Measurements from ENCODE around the gene UXS1. TPM values are rescaled to one million over a fixed set of nuclear protein-coding genes. Genes with fewer than 3 reads are reported as not detected.

Gene UXS1
- total and polyA plus RNA-seq, 9 of the 15 experiments (the other 6 are each of a cell fraction or from before 2014, with no cell fraction given), result 5.8 to 25.8 (median 15.0) TPM

- TF ChIP-seq, protein P1, sequence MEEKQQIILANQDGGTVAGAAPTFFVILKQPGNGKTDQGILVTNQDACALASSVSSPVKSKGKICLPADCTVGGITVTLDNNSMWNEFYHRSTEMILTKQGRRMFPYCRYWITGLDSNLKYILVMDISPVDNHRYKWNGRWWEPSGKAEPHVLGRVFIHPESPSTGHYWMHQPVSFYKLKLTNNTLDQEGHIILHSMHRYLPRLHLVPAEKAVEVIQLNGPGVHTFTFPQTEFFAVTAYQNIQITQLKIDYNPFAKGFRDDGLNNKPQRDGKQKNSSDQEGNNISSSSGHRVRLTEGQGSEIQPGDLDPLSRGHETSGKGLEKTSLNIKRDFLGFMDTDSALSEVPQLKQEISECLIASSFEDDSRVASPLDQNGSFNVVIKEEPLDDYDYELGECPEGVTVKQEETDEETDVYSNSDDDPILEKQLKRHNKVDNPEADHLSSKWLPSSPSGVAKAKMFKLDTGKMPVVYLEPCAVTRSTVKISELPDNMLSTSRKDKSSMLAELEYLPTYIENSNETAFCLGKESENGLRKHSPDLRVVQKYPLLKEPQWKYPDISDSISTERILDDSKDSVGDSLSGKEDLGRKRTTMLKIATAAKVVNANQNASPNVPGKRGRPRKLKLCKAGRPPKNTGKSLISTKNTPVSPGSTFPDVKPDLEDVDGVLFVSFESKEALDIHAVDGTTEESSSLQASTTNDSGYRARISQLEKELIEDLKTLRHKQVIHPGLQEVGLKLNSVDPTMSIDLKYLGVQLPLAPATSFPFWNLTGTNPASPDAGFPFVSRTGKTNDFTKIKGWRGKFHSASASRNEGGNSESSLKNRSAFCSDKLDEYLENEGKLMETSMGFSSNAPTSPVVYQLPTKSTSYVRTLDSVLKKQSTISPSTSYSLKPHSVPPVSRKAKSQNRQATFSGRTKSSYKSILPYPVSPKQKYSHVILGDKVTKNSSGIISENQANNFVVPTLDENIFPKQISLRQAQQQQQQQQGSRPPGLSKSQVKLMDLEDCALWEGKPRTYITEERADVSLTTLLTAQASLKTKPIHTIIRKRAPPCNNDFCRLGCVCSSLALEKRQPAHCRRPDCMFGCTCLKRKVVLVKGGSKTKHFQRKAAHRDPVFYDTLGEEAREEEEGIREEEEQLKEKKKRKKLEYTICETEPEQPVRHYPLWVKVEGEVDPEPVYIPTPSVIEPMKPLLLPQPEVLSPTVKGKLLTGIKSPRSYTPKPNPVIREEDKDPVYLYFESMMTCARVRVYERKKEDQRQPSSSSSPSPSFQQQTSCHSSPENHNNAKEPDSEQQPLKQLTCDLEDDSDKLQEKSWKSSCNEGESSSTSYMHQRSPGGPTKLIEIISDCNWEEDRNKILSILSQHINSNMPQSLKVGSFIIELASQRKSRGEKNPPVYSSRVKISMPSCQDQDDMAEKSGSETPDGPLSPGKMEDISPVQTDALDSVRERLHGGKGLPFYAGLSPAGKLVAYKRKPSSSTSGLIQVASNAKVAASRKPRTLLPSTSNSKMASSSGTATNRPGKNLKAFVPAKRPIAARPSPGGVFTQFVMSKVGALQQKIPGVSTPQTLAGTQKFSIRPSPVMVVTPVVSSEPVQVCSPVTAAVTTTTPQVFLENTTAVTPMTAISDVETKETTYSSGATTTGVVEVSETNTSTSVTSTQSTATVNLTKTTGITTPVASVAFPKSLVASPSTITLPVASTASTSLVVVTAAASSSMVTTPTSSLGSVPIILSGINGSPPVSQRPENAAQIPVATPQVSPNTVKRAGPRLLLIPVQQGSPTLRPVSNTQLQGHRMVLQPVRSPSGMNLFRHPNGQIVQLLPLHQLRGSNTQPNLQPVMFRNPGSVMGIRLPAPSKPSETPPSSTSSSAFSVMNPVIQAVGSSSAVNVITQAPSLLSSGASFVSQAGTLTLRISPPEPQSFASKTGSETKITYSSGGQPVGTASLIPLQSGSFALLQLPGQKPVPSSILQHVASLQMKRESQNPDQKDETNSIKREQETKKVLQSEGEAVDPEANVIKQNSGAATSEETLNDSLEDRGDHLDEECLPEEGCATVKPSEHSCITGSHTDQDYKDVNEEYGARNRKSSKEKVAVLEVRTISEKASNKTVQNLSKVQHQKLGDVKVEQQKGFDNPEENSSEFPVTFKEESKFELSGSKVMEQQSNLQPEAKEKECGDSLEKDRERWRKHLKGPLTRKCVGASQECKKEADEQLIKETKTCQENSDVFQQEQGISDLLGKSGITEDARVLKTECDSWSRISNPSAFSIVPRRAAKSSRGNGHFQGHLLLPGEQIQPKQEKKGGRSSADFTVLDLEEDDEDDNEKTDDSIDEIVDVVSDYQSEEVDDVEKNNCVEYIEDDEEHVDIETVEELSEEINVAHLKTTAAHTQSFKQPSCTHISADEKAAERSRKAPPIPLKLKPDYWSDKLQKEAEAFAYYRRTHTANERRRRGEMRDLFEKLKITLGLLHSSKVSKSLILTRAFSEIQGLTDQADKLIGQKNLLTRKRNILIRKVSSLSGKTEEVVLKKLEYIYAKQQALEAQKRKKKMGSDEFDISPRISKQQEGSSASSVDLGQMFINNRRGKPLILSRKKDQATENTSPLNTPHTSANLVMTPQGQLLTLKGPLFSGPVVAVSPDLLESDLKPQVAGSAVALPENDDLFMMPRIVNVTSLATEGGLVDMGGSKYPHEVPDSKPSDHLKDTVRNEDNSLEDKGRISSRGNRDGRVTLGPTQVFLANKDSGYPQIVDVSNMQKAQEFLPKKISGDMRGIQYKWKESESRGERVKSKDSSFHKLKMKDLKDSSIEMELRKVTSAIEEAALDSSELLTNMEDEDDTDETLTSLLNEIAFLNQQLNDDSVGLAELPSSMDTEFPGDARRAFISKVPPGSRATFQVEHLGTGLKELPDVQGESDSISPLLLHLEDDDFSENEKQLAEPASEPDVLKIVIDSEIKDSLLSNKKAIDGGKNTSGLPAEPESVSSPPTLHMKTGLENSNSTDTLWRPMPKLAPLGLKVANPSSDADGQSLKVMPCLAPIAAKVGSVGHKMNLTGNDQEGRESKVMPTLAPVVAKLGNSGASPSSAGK (IDR thresholded peaks at IDR 0.05), result no peak
- TF ChIP-seq, protein P2, sequence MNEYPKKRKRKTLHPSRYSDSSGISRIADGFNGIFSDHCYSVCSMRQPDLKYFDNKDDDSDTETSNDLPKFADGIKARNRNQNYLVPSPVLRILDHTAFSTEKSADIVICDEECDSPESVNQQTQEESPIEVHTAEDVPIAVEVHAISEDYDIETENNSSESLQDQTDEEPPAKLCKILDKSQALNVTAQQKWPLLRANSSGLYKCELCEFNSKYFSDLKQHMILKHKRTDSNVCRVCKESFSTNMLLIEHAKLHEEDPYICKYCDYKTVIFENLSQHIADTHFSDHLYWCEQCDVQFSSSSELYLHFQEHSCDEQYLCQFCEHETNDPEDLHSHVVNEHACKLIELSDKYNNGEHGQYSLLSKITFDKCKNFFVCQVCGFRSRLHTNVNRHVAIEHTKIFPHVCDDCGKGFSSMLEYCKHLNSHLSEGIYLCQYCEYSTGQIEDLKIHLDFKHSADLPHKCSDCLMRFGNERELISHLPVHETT (CRISPR knock-in tag; conservative IDR thresholded peaks at IDR 0.05 in 1 of 2, IDR thresholded peaks at IDR 0.05 in 1 of 2), result no peak
- TF ChIP-seq TAF9B (IDR thresholded peaks at IDR 0.05; ENCODE audit: partially characterized antibody) (peak; percentile 26), DIDO1 (tag; IDR thresholded peaks at IDR 0.05; ENCODE audit: low read depth) (no peak), PYGO2 (tag; IDR thresholded peaks at IDR 0.05) (no peak), MCM3 (IDR thresholded peaks at IDR 0.05) (no peak), TGIF2 (CRISPR knock-in tag; IDR thresholded peaks at IDR 0.05) (no peak), PTTG1 (tag; IDR thresholded peaks at IDR 0.05; ENCODE audit: low read depth) (no peak), EP400 (IDR thresholded peaks at IDR 0.05) (peak; percentile 37; the same call in 1 of the 2 replicates), NFXL1 (CRISPR knock-in tag; IDR thresholded peaks at IDR 0.05) (no peak), NFE2 (IDR thresholded peaks at IDR 0.05; ENCODE audit: low read depth) (peak; percentile 100), BMI1 (IDR thresholded peaks at IDR 0.05; ENCODE audit: low read length) (no peak), ZKSCAN3 (CRISPR knock-in tag; IDR thresholded peaks at IDR 0.05) (no peak), FOXP1 (CRISPR knock-in tag; IDR thresholded peaks at IDR 0.05) (no peak), CREBBP (IDR thresholded peaks at IDR 0.05; ENCODE audit: low read depth, low read length) (no peak)
- TF ChIP-seq, protein P3, sequence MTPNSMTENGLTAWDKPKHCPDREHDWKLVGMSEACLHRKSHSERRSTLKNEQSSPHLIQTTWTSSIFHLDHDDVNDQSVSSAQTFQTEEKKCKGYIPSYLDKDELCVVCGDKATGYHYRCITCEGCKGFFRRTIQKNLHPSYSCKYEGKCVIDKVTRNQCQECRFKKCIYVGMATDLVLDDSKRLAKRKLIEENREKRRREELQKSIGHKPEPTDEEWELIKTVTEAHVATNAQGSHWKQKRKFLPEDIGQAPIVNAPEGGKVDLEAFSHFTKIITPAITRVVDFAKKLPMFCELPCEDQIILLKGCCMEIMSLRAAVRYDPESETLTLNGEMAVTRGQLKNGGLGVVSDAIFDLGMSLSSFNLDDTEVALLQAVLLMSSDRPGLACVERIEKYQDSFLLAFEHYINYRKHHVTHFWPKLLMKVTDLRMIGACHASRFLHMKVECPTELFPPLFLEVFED (CRISPR knock-in tag; conservative IDR thresholded peaks at IDR 0.05), result no peak
These were observed 78.9 kb downstream of the UXS1 start (continued) for GRCh38 chr2:106115250-106115649.

All from K562 (cell line).